Measurements from ENCODE around the gene MLLT3. TPM values are rescaled to one million over a fixed set of nuclear protein-coding genes. Genes with fewer than 3 reads are reported as not detected.
A peak's percentile ranks its signal among the peaks of the same experiment; 100 is the strongest.

Gene MLLT3
- total RNA-seq, 2 donors from 2014 or later, result 13.1 to 22.0 TPM

- WGBS, result 12% methylated on average over 15 of the region's 15 CpGs
- H3K36me3 ChIP-seq, result no peaks in the 10 kb centered on the region
- peak overlapping the region; percentile 87 to 90 for H3K27ac ChIP-seq
- H3K4me1 ChIP-seq (replicated peaks), result peaks cover 2% of the 10 kb centered on the region
- no peak for DNase-seq (ENCODE audit: low spot score)
- intact Hi-C loops (cut with DNase I), result loop anchor here (5.0 to 10.0 kb wide), 4 partner anchors 63 to 475 kb away; partner anchors contain the start of gene FOCAD
- TF ChIP-seq CTCF (IDR thresholded peaks at IDR 0.05), result no peak
- TF ChIP-seq POLR2AphosphoS5 (IDR thresholded peaks at IDR 0.05), result no peak
- no peak for TF ChIP-seq POLR2A (IDR thresholded peaks at IDR 0.05)
- H3K27me3 ChIP-seq (replicated peaks; ENCODE audit: insufficient read depth), result no peaks in the 10 kb centered on the region
- no peaks in the 10 kb centered on the region for H3K9me3 ChIP-seq
- peak overlapping the region; percentile 80 to 90 for H3K4me3 ChIP-seq
Measured at GRCh38 chr9:20619487-20620200, 2.7 kb downstream of the MLLT3 start.

- no peak for TF ChIP-seq POLR2A (IDR thresholded peaks at IDR 0.05)
- peak; percentile 56 for TF ChIP-seq POLR2AphosphoS5 (IDR thresholded peaks at IDR 0.05)
- no peak for TF ChIP-seq CTCF (IDR thresholded peaks at IDR 0.05)
- no peaks in the 10 kb centered on the region for H3K27me3 ChIP-seq (replicated peaks; ENCODE audit: insufficient read depth)
- no peaks in the 10 kb centered on the region for H3K36me3 ChIP-seq
- H3K4me1 ChIP-seq (replicated peaks), result peaks cover 2% of the 10 kb centered on the region
- H3K9me3 ChIP-seq, result no peaks in the 10 kb centered on the region
- WGBS, result 34% methylated on average over 2 of the region's 2 CpGs
- intact Hi-C loops (cut with DNase I), result no loop called here
- peak overlapping the region in 1 of 2 donors; percentile 90 for H3K27ac ChIP-seq
- peak; percentile 56 for DNase-seq (ENCODE audit: low spot score)
- H3K4me3 ChIP-seq, result no peak overlapping the region
Measured at GRCh38 chr9:20618361-20618802, 3.9 kb downstream of the MLLT3 start.

GRCh38 chr9:20616808-20617207 lies 5.5 kb downstream of the MLLT3 start:
- WGBS, result 73% methylated on average over 2 of the region's 2 CpGs
- Histone ChIP-seq H3K4me3 (no peak overlapping the region), H3K27ac (no peak overlapping the region), H3K27me3 (replicated peaks; ENCODE audit: insufficient read depth) (no peaks in the 10 kb centered on the region), H3K36me3 (no peaks in the 10 kb centered on the region), H3K4me1 (replicated peaks) (peaks cover 4% of the 10 kb centered on the region), H3K9me3 (no peaks in the 10 kb centered on the region)
- no peak for DNase-seq (ENCODE audit: low spot score)
- intact Hi-C loops (cut with DNase I), result no loop called here
- TF ChIP-seq CTCF (IDR thresholded peaks at IDR 0.05), result no peak
- no peak for TF ChIP-seq POLR2AphosphoS5 (IDR thresholded peaks at IDR 0.05)
- TF ChIP-seq POLR2A (IDR thresholded peaks at IDR 0.05), result no peak

GRCh38 chr9:20614602-20615216 lies 7.6 kb downstream of the MLLT3 start:
- Histone ChIP-seq H3K36me3 (no peaks in the 10 kb centered on the region), H3K4me3 (no peak overlapping the region), H3K27ac (no peak overlapping the region), H3K4me1 (replicated peaks) (peaks cover 4% of the 10 kb centered on the region), H3K27me3 (replicated peaks; ENCODE audit: insufficient read depth) (no peaks in the 10 kb centered on the region), H3K9me3 (no peaks in the 10 kb centered on the region)
- intact Hi-C loops (cut with DNase I), result no loop called here
- no peak for DNase-seq (ENCODE audit: low spot score)
- WGBS, result 97% methylated on average over 2 of the region's 2 CpGs
- no peak for TF ChIP-seq POLR2AphosphoS5 (IDR thresholded peaks at IDR 0.05)
- no peak for TF ChIP-seq POLR2A (IDR thresholded peaks at IDR 0.05)
- TF ChIP-seq CTCF (IDR thresholded peaks at IDR 0.05), result no peak

Measured in prostate gland (tissue), 2 donors.